Activated effector memory CD4-positive, alpha-beta T cell treated with anti-CD3 and anti-CD28 coated beads, Interleukin-2, amount 50 U/mL, for 16 hours (primary cell): ENCODE data around the gene GH1.
"Not testable (repeated sequence)": the region's sequence is repeated elsewhere in the genome, so short reads cannot be mapped to it uniquely, and the experiment has no call there.

Experiments used
- DNase-seq: peaks from one replicate; pipeline ENCODE4 v3.0.0-alpha.2; 2020

GH1 gene

GRCh38 chr17:63918789-63919305 is at the start of gene GH1:
Gene GH1 (minus strand): TSS chr17:63918839. CDS start chr17:63918776, 63 bp downstream.
- DNase-seq: not testable (repeated sequence)

GRCh38 chr17:63967953-63968352 is 49.3 kb upstream of the GH1 start:
- no peak for DNase-seq

DNA sequence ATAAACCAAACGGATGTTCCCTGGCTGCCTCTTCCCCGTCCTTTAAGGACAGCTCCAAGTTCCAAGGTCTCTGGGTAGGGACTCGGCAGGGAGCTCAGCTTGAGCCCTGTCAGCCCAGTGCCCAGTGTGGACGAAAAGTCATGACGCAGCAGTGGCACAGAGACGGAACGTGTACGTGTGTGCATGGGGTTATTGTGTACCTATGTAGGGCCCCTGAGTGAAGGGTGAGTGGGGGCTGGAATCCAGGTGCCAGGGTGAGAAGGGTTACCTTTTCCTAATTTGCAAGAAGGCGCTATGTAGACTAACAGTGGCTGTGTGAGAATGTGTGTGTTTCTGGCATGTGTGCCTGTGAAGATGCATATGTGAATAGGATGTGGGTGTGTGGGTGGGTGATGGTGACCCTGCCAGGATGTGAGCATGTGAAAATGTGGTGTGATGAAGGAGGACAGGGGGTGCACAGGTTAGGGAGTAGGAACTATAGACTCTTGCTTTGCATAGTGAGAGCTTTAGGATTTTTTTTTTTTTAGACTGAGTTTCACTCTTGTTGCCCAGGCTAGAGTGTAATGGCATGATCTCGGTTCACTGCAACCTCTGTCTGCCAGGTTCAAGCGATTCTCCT is 48.1 kb upstream of the GH1 start:
- DNase-seq: no peak

DNA sequence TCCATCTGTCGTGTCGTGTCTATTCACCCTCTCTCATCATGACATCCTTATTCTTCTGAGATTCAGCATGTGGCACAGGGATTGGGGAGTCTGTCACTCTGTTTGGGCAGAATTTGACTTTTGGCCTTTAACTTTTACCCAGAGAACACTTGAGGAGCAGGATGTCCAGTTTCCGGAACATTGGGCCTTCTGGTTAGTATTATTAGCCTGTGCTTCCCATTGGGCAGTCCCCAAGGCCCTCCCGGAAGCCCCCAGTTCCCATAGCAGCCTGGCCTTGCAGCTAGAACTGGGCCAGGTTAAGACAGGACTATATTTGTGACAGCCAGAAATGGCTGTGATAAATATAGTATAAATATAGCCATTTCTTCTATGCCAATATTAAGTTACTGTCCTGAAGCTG is 44.5 kb upstream of the GH1 start:
- no peak for DNase-seq

- DNase-seq: no peak
Measured at GRCh38 chr17:63962298-63962744, 43.7 kb upstream of the GH1 start.

GRCh38 chr17:63961355-63962212 is 42.9 kb upstream of the GH1 start:
- DNase-seq: peak; percentile 76

DNA sequence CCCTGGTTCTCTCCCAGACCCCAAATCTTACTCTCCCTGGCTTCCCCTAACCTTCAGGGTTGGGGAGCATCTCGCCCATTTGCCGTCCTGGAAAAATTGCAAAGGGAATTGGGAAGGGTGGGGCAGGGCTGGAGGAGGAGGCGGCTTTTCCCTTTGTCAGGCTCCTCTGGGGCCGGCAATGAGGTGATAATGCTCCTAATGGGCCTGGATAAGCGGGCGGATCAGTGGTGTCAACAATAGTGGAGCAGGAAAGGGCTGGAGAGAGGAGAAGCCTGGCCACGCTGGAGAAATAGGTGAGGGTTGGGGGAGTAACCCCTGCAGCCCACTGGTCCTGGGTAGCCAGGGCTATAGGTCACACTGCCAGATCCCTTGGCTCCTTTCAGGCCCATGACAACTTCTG is 41.8 kb upstream of the GH1 start:
- no peak for DNase-seq

DNA sequence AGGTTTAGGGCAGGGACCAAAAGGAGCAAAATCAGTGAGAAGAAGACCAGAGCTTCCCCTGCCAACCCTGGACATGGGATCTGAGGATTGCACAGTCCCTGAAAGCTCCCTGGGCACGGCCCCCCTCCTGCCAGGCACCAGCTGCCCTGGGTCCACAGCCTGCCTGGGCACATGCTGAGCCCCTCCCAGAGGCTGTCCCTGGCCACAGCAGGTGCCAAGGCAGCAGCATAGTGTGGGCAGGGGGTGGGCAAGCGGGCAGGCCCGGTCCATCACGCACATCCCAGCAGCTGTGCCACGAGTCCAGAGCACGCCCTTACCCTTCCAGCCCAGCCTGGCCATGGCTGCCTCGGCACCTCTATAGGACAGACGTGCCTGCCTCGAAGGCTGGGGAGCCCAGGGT is 41.4 kb upstream of the GH1 start:
- no peak for DNase-seq

GRCh38 chr17:63956296-63956920 is 37.8 kb upstream of the GH1 start:
- DNase-seq: no peak

- DNase-seq: no peak
Measured at GRCh38 chr17:63955791-63956190, 37.2 kb upstream of the GH1 start.

DNA sequence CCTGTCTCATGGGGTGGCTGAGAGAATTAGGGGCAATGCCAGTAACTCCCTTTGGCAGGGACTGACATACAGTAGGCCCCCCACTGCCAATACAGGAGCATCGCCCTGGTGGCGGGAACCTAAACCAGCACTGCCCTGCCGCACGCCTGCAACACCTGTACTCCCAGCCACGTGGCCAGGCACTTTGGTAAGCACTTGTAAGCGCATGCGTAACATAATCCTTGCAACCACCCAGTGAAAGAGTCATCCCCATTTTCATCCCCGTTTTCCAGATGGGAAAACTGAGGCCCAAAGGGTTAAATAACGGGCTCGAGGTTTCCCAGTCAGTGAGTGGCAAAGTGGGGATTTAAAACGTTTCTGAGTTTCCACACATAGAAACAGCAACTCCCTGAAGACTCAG is 36.6 kb upstream of the GH1 start:
- no peak for DNase-seq

DNA sequence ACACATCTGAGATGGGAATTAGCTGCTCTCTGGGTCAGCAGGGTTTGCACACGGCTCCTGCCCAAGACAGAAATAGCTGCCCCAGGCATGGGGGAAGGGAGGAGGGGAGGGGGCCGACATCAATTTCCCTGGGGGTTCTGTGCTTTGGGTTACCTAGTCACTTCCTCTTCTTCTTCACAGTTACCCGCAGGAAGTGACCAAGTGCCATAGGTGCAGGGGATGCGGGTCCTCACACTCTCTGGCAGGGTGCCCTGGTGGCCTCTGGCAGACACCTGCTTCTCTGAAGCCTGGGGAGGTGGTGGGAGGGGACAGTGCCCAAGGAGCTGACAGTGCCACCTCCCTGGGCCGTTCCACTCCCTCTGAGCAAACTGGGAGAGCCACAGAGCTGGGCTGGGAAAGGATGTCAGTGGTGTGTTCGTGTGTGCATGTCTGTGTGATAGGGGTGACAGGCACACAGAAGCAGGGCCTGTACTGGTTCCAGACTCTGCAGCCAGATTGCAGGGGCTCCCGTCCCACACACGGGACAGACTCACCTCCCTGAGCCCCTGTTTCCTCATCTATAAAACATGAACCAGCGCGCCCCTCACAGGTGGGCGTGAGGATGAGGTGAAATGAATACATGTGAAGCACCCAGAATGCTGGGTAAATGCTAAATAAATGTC is 35.9 kb upstream of the GH1 start:
- peak; percentile 72 for DNase-seq

GRCh38 chr17:63950940-63951907 is 32.6 kb upstream of the GH1 start:
- DNase-seq: peak; percentile 74

DNA sequence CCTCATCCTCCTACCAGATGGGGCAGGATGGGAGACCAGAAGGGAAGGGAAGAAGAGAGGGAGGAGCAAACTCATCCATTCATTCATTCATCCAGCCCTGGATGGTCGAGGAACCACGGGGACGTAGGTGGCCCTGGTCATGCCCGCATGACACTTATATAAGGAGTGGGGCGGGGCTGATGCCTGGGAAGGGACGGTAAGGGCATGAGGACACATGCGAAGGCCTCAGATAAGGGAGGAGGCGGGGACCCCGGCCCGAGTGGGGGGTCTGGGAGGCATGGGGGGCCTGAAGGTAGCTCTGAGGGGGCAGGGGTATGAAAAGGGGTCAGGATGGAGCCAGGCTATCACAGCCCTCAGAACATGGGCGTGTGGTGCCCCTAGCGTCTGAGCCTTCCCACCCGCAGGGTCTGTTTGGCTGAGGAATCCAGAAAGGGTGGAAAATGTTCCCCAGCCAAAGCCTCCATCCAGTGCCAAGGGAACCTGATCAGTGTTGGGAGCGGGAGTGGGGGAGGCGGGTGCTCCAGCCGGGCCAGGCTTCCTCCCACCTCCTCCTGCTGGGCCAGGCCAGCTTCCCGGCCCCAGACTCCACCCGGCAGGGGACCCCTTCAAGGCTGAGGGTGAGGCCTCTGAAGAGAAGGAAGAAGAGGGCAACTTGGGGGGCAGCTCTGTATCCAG is 31.1 kb upstream of the GH1 start:
- DNase-seq: no peak

DNA sequence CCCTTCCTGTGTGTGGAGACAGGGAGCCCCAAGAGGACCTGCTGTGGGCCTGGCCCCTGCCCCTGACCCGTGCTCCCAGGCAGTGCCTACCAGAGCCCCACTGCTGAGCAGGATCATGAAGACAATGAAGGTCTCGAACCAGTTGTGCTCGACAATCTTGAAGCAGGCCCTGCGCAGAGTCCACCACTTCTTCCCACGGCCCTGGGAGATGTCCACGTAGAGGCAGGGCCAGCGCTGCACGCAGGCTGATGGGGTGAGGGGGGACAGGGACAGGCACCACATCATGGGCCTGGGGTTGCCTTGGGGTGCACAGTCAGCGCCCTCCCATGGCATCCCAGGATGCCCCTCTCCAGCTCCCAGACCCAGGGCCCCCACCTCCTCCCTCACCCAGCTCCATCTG is 29.9 kb upstream of the GH1 start:
- DNase-seq: no peak

- DNase-seq: no peak
Measured at GRCh38 chr17:63947711-63948330, 29.2 kb upstream of the GH1 start.

GRCh38 chr17:63946440-63947363 is 28.1 kb upstream of the GH1 start:
- DNase-seq: peak; percentile 80

DNA sequence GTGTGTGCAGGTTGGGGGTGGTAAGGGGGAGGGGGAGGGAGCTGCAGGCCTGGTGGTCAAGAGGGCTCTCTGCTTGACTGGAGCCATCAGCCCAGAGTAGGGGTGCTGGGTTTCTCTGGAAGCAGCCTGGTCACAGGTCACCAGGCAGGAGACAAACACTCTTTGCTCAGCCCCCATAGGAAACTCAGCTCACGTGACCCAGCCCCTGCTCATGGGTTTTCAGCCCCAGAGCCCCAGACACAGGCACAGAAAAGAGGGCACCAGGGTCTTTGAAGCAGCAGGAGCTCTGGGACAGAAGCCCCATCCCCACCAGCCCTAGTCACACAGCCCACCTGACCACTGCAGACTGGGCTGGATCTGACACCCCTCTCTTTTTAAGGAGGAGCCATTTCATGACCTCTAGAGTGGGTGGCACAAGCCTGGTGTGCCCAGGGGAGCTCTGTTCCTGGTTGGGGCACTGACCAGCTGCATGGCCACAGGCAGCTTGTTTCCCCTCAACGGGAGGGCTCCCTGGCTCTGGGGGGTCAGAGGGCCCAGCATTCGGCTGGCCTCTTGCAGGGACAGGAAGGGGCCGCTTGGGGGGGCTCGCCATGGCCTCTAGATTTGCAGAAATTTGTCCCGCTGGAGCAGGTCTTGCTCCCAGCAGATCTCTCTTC is 27.3 kb upstream of the GH1 start:
- no peak for DNase-seq
